ACC112 (cell line): ENCODE measurements around the gene MAP3K12.
"Not testable (repeated sequence)": the region's sequence is repeated elsewhere in the genome, so short reads cannot be mapped to it uniquely, and the experiment has no call there.

Experiments used
- H2AFZ ChIP-seq: fragments of 200-600 bp; sonication (generic); one replicate; pipeline ENCODE4 v1.6.0; 2017; ENCODE audit warnings: antibody characterized with exemption, low read length; ENCODE audit not compliant: unreplicated experiment
- H3K27ac ChIP-seq: fragments of 200-600 bp; sonication (generic); 2 replicates; pipeline ENCODE4 v1.5.1; 2014; ENCODE audit warnings: low read depth, mild to moderate bottlenecking, antibody characterized with exemption, low read length, moderate library complexity
- H3K27me3 ChIP-seq: fragments of 200-600 bp; sonication (generic); 2 replicates; pipeline ENCODE4 v1.6.1; 2014; ENCODE audit warnings: mild to moderate bottlenecking, antibody characterized with exemption, low read length, moderate library complexity, mixed read lengths; ENCODE audit not compliant: insufficient read depth
- H3K36me3 ChIP-seq: fragments of 200-600 bp; sonication (generic); 2 replicates; pipeline ENCODE4 v1.6.1; 2016; ENCODE audit warnings: mild to moderate bottlenecking, antibody characterized with exemption, low read length, moderate library complexity, mixed read lengths; ENCODE audit not compliant: insufficient read depth
- H3K4me1 ChIP-seq: fragments of 200-600 bp; sonication (generic); one replicate; pipeline ENCODE4 v1.6.1; 2016; ENCODE audit warnings: low read length, mixed read lengths; ENCODE audit not compliant: insufficient read depth, unreplicated experiment, control insufficient read depth
- H3K4me3 ChIP-seq: fragments of 200-600 bp; sonication (generic); 2 replicates; pipeline ENCODE4 v1.5.1; 2014; ENCODE audit warnings: mild to moderate bottlenecking, low read depth, low read length
- H3K79me2 ChIP-seq: fragments of 200-600 bp; sonication (generic); one replicate; pipeline ENCODE4 v1.6.0; 2016; ENCODE audit warnings: low read length; ENCODE audit not compliant: control insufficient read depth, unreplicated experiment, insufficient read depth

Gene MAP3K12, protein sequence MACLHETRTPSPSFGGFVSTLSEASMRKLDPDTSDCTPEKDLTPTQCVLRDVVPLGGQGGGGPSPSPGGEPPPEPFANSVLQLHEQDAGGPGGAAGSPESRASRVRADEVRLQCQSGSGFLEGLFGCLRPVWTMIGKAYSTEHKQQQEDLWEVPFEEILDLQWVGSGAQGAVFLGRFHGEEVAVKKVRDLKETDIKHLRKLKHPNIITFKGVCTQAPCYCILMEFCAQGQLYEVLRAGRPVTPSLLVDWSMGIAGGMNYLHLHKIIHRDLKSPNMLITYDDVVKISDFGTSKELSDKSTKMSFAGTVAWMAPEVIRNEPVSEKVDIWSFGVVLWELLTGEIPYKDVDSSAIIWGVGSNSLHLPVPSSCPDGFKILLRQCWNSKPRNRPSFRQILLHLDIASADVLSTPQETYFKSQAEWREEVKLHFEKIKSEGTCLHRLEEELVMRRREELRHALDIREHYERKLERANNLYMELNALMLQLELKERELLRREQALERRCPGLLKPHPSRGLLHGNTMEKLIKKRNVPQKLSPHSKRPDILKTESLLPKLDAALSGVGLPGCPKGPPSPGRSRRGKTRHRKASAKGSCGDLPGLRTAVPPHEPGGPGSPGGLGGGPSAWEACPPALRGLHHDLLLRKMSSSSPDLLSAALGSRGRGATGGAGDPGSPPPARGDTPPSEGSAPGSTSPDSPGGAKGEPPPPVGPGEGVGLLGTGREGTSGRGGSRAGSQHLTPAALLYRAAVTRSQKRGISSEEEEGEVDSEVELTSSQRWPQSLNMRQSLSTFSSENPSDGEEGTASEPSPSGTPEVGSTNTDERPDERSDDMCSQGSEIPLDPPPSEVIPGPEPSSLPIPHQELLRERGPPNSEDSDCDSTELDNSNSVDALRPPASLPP

GRCh38 chr12:53499266-53500141, at the start of gene MAP3K12:
TSS of gene MAP3K12 (minus strand) at chr12:53499458. CDS start at chr12:53487391, 12,067 bp downstream.
- Histone ChIP-seq H3K4me3 (peak within 1 kb of the TSS; percentile 80), H3K79me2 (peaks cover 48% of the 10 kb centered on the region), H3K4me1 (peaks cover 49% of the 10 kb centered on the region), H2AFZ (peak within 1 kb of the TSS; percentile 24), H3K27me3 (no peaks in the 10 kb centered on the region), H3K27ac (peak within 1 kb of the TSS; percentile 93), H3K36me3 (peaks cover 5% of the 10 kb centered on the region; the same call in 1 of the 2 replicates)

- H3K27ac ChIP-seq, H3K79me2 ChIP-seq, H3K4me3 ChIP-seq, H2AFZ ChIP-seq, H3K27me3 ChIP-seq: not testable (repeated sequence)
- Histone ChIP-seq H3K4me1 (peaks cover 11% of the 10 kb centered on the region), H3K36me3 (peaks cover 16% of the 10 kb centered on the region)
Measured at GRCh38 chr12:53548354-53548753, 49.1 kb upstream of the MAP3K12 start.

- no peak overlapping the region for H3K4me3 ChIP-seq
- no peaks in the 10 kb centered on the region for H3K27me3 ChIP-seq
- H2AFZ ChIP-seq, result peak overlapping the region; percentile 82
- H3K79me2 ChIP-seq, result no peaks in the 10 kb centered on the region
- peaks cover 24% of the 10 kb centered on the region for H3K36me3 ChIP-seq
- peak overlapping the region; percentile 50 for H3K27ac ChIP-seq
- peaks cover 11% of the 10 kb centered on the region for H3K4me1 ChIP-seq
Measured at GRCh38 chr12:53543539-53543938, 44.3 kb upstream of the MAP3K12 start.

GRCh38 chr12:53539526-53539925, 40.3 kb upstream of the MAP3K12 start:
- Histone ChIP-seq H2AFZ (no peak overlapping the region), H3K4me3 (no peak overlapping the region), H3K27me3 (no peaks in the 10 kb centered on the region), H3K4me1 (peaks cover 6% of the 10 kb centered on the region), H3K79me2 (no peaks in the 10 kb centered on the region), H3K36me3 (peaks cover 21% of the 10 kb centered on the region), H3K27ac (no peak overlapping the region)

DNA sequence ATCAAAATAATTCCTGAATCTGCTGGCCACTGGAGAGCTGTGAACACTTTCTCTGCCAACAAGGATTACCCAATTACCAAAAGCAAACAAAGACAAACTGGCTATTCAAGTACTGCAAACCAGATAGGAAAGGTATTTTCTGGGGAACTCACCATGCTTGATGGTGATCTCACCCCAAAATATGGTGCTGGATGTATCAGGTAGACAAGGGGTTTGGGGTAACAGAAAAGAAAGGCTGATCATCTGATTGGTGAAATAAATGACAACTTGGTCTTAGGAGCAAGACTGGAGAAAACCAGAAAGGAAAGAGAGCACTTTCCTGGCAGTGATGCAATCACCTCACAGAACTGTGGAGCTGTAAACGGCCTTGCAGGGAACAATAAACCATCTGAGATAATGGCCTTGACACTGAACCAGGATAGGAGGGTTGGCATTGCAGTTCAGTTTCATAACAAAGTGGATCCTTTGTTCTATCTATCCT, 39.0 kb upstream of the MAP3K12 start:
- Histone ChIP-seq H2AFZ (no peak overlapping the region), H3K4me3 (no peak overlapping the region), H3K36me3 (peaks cover 29% of the 10 kb centered on the region), H3K4me1 (no peaks in the 10 kb centered on the region), H3K79me2 (no peaks in the 10 kb centered on the region), H3K27me3 (no peaks in the 10 kb centered on the region), H3K27ac (peak overlapping the region; percentile 41)

- Histone ChIP-seq H3K36me3 (peaks cover 34% of the 10 kb centered on the region; the same call in 1 of the 2 replicates), H3K27ac (no peak overlapping the region), H3K4me3 (no peak overlapping the region), H3K27me3 (no peaks in the 10 kb centered on the region), H3K79me2 (no peaks in the 10 kb centered on the region), H2AFZ (no peak overlapping the region), H3K4me1 (no peaks in the 10 kb centered on the region)
Measured at GRCh38 chr12:53536962-53537361, 37.7 kb upstream of the MAP3K12 start.

- Histone ChIP-seq H2AFZ (no peak overlapping the region), H3K27me3 (no peaks in the 10 kb centered on the region), H3K79me2 (no peaks in the 10 kb centered on the region), H3K4me1 (no peaks in the 10 kb centered on the region), H3K27ac (no peak overlapping the region), H3K4me3 (no peak overlapping the region), H3K36me3 (peaks cover 31% of the 10 kb centered on the region)
Measured at GRCh38 chr12:53533471-53533870, 34.2 kb upstream of the MAP3K12 start.

DNA sequence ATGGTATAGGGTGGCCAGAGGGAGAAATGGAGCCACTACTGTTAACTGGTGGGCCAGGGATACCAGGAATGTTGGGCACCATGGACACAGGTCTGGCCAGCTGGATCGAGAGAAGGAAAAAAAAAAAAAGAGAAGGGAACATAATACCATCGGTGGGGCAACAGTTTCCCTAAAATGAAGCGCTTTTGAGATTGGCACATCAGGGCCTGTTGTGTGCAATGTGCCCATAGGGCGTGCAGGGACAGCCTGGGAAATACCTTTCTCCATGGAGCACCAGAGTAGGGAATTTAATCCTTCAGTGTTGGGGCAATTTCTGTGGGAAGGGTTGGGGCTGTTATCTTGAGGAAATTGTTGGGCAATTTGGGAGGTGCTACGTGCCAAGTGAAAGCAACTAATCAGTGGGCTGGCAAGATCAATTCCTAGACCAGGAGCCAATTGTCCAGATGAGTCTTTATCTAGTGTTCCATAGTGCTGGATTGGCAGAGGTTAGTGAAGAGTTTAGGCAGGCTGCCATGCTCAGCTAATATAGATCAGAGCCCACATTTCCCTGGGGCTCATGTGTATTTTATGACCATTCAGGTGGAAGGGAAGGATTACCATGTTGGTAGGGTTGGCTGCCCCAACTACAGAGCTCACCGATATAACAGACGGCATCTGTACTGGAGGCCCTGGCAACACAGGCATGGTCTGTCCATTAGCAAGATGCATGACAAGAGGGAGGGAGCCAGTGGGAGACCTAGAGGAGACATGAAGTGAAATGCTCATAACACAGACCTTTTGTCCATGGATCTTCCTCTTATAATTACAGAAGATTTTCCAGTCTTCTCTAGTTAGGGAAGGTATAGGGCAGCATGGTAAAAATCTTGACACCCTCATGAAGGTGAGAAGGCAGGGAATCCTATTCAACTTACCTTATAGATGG, 33.5 kb upstream of the MAP3K12 start:
- no peaks in the 10 kb centered on the region for H3K4me1 ChIP-seq
- H3K36me3 ChIP-seq, result peaks cover 31% of the 10 kb centered on the region
- no peak overlapping the region for H3K4me3 ChIP-seq
- H3K79me2 ChIP-seq, result no peaks in the 10 kb centered on the region
- H2AFZ ChIP-seq, result no peak overlapping the region
- H3K27ac ChIP-seq, result no peak overlapping the region
- no peaks in the 10 kb centered on the region for H3K27me3 ChIP-seq

- Histone ChIP-seq H3K27me3 (no peaks in the 10 kb centered on the region), H3K27ac (no peak overlapping the region), H3K4me1 (no peaks in the 10 kb centered on the region), H3K4me3 (no peak overlapping the region), H3K36me3 (peaks cover 31% of the 10 kb centered on the region), H2AFZ (no peak overlapping the region), H3K79me2 (no peaks in the 10 kb centered on the region)
Measured at GRCh38 chr12:53532021-53532420, 32.8 kb upstream of the MAP3K12 start.
